ENCODE results near the gene MCTP1.

MCTP1 gene

DNA sequence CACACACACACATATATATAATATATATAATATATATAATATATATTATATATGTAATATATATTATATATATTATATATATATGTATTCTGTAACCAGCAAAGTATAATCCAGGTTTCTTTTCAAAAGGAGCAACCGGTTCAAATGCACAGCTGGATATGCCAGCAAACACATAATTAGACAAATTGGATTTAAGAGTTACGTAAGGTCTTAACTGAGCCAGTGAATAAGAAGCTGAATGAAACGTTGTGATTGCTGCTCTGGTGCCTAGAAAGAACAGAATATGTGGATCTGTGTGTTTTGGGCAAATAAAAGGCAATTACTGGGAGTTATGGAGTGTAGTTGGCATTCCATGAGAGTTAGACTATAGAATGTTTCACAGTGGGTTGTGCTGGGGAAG lies 488.3 kb downstream of the MCTP1 start:
- DNase-seq: no peak

GRCh38 chr5:94793816-94794198 lies 491.1 kb downstream of the MCTP1 start:
- no peak for DNase-seq

GRCh38 chr5:94793113-94793815 lies 491.6 kb downstream of the MCTP1 start:
- no peak for DNase-seq

GRCh38 chr5:94791829-94792228 lies 493.1 kb downstream of the MCTP1 start:
- no peak for DNase-seq

DNA sequence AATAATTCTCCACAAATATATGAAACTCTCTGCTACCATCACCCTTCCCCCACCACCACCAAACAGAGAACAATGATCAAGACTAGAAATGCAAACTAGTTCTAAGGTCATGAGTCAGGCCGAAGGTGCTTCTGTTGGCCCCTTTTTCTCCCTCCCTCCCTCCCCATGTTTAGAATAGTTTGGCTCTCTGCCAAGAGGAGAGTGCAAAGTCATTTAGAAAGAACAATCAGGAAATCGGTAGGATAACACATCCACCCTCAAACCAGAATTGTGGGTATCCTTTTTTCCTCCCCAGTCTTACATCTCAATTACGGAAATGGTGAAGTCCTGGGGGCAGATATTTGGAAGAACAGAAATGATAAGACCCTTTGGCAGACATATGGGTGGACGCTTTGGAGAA lies 496.4 kb downstream of the MCTP1 start:
- DNase-seq: no peak

DNA sequence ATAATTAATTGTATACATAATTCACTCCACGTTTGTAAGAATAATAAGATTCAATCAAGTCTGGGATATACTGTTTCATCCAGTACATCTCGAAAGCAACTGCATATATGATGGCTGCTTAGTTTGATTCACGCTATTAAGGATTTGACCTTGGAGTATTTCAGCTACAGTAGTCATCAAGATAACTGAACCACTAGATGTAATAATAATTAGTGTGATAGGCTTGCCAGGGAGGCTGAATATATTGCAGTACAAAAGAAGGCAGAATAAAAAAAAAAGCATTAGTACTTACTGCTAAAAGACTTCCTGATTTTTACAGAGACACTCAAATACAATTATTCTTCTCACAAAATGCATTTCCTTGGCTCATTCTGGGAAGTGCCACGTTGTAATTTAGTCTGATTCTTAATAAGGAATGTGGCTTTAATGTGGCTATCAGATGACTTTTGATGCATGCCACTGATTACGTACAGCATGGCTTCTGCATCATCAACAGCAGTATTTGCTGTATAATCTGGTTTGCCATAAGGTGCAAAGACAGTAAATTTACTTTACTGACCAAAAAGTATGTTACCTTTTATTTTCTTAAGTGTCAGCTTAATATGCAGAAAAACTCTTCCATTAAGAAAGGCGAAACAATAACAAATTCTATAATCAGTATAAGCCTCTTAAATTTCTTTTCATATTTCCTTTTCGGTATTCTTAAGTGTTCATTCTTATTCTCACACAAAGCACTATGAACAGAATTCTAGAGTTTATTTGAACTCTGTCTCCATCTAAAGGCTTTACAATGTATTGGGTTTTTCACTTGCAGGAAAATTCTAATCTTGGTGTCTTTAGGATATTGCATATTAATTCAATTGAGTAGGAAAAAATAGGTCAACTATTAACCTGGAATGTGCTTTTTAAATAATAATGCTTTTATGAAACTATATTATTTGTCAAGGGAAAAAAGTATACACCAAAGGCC lies 500.1 kb downstream of the MCTP1 start:
- DNase-seq: no peak

GRCh38 chr5:94782383-94782782 lies 502.5 kb downstream of the MCTP1 start:
- no peak for DNase-seq

GRCh38 chr5:94779684-94780083 lies 505.2 kb downstream of the MCTP1 start:
- no peak for DNase-seq

DNA sequence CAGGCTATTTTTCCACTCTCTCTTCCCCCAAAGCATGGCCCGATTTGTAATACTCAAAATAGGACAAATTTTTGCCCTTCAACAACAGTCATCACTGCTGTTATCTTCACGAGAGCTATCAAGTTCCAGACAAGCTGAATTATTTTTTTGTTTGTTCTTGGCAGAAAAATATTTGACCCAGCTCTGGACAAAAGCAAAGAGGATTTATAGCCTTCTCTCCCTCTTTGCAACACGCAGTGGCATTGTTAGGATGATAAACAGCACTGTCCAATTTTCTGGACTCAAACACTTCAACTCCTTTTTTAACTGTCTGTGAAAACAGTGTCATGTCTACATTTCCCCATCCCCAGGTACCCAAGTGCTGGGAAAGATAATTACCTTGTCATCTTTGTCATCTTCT lies 506.2 kb downstream of the MCTP1 start:
- no peak for DNase-seq

- no peak for DNase-seq
These were observed 506.6 kb downstream of the MCTP1 start for GRCh38 chr5:94778299-94778698.

GRCh38 chr5:94777056-94777880 lies 507.6 kb downstream of the MCTP1 start:
- no peak for DNase-seq

GRCh38 chr5:94776167-94776566 lies 508.7 kb downstream of the MCTP1 start:
- no peak for DNase-seq

GRCh38 chr5:94775088-94775487 lies 509.8 kb downstream of the MCTP1 start:
- no peak for DNase-seq

- no peak for DNase-seq
These were observed 513.2 kb downstream of the MCTP1 start for GRCh38 chr5:94771742-94772141.

GRCh38 chr5:94769996-94770395 lies 514.9 kb downstream of the MCTP1 start:
- no peak for DNase-seq

- no peak for DNase-seq
These were observed 523.1 kb downstream of the MCTP1 start for GRCh38 chr5:94761786-94762185.

DNA sequence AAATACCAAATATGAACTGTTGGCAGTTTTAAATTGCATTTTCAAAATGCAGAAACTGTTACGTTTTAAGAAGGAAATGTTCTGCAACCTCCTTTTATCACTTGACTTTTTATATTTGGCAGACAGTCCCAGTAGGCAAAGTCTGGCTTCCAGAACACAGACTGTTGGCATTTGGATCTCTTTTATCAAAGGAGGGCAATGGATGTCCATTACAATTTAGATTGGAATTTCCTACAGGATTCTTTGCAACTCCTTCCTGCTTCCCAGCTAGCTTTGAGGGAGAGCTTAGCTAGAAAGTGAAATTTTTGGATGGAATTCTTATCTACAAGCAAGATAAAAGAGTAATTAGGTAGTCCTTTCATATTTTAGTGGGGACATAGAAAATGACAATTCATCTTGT lies 523.8 kb downstream of the MCTP1 start:
- DNase-seq: no peak

GRCh38 chr5:94759961-94760360 lies 524.9 kb downstream of the MCTP1 start:
- no peak for DNase-seq

DNA sequence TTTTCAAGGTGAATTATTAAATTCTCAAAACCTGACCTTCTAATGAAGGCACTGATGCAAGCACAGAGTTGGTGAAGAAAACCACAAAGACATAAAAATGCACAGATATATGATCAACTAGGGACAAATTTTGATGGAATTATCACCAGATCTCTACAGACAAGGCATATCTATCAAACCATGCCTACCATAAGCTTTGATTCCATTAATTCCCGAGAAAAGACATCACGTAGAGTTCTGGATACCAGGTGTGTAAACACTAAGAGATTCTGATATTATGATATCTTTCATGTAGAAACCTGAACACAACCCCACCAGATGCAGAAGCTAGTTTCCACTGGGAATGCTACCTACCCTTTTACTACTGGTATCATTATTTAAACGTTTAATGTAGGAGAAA lies 525.9 kb downstream of the MCTP1 start:
- DNase-seq: no peak

GRCh38 chr5:94754824-94755223 lies 530.1 kb downstream of the MCTP1 start:
- DNase-seq: no peak

DNA sequence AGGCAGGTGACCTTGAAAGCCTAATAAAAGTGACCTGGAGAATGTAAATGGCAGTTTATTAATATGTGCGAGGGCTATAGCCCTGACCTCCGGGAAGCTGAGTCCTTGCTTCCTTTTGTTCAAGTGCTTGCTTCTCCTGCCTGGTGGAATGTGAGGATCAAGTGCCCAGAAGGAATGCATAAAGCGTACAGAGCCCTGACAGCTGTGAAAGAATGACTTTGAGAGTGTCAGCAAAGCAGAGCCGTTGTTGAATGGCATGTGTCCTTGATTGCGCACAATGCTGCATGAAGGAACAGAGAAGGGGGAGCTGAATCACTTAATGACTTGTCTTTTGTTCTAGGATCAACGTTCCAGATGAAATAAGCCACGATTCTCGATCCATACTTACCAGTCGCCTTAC lies 533.4 kb downstream of the MCTP1 start:
- DNase-seq: no peak

DNA sequence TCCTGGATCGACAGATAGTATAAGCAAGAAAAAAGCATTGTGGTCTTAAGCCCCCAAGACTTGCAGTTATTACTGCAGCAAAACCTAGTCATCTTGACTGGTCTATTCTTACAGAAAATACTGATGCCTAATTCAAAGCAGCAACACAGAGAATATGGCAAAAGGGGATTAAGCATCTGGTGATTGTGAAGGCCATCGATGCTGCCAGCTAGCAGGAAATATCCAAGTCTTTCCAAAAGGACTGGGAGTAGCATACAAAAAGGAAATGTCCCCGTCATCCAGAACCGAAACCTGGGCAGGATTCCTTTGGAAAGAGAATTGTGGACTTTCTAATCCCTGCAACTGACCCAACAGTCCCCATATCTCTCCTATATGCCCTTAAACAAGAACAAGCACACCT lies 534.2 kb downstream of the MCTP1 start:
- no peak for DNase-seq

DNA sequence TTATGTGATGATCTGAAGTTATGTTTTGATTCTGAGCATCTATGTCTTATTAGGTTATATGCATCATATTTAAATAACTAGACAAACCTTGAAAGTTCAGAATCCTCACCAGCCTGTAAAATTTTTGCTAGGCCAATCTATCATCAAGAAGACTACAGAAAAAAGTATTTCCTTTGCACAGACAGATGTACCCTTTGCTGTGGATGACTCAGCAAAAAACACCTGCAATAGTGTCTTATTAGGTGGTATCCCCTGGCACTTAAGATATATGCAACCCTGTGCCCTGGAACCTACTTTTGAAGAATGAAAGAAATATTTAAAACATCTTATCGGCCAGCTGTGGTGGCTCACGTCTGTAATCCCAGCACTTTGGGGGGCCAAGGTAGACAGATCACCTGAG lies 535.9 kb downstream of the MCTP1 start:
- DNase-seq: no peak
